ENCODE results near the gene MYH16.
"Not testable (repeated sequence)": the region's sequence is repeated elsewhere in the genome, so short reads cannot be mapped to it uniquely, and the experiment has no call there.

Gene MYH16

GRCh38 chr7:99257675-99258074 is 15.0 kb upstream of the MYH16 start:
- Histone ChIP-seq H3K4me2 (no peak overlapping the region), H3K27ac (no peak overlapping the region), H3K9ac (no peak overlapping the region), H3K27me3 (no peaks in the 10 kb centered on the region), H3K9me3 (no peaks in the 10 kb centered on the region), H3K4me1 (peaks cover 28% of the 10 kb centered on the region), H3K36me3 (no peaks in the 10 kb centered on the region), H4K20me1 (no peaks in the 10 kb centered on the region), H3K4me3 (no peak overlapping the region)
- TF ChIP-seq Cebpa-rat (IDR thresholded peaks at IDR 0.05) = no peak

DNA sequence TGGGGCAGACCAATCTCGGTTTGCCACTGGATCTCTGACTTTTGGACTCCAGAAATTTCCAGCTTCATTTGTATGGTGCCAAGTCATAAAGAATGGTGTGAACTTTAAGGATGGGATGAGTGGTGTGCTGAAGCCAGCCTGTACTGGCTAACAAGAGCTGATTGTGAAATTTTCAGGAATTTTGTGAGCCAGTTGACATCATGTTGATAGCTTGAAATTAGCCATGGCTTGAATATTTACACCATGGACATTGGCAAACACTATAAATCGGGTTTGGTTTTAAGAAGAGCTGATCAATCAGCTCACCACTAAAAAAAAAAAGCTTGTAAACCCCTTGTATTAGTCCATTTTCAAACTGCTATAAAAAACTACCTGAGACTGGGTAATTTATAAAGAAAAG is 14.1 kb upstream of the MYH16 start:
- no peaks in the 10 kb centered on the region for H3K36me3 ChIP-seq
- H3K9ac ChIP-seq = no peak overlapping the region
- H3K27ac ChIP-seq = no peak overlapping the region
- H3K27me3 ChIP-seq = no peaks in the 10 kb centered on the region
- H3K4me1 ChIP-seq = peaks cover 28% of the 10 kb centered on the region
- no peaks in the 10 kb centered on the region for H3K9me3 ChIP-seq
- no peaks in the 10 kb centered on the region for H4K20me1 ChIP-seq
- no peak overlapping the region for H3K4me3 ChIP-seq
- TF ChIP-seq Cebpa-rat (IDR thresholded peaks at IDR 0.05) = no peak
- no peak overlapping the region for H3K4me2 ChIP-seq

- no peaks in the 10 kb centered on the region for H3K36me3 ChIP-seq
- H3K27me3 ChIP-seq = no peaks in the 10 kb centered on the region
- no peak overlapping the region for H3K27ac ChIP-seq
- TF ChIP-seq Cebpa-rat (IDR thresholded peaks at IDR 0.05) = no peak
- H3K4me3 ChIP-seq = no peak overlapping the region
- no peak overlapping the region for H3K9ac ChIP-seq
- no peaks in the 10 kb centered on the region for H3K9me3 ChIP-seq
- no peak overlapping the region; the same call in 1 of the 2 replicates for H3K4me2 ChIP-seq
- H4K20me1 ChIP-seq = no peaks in the 10 kb centered on the region
- peaks cover 22% of the 10 kb centered on the region for H3K4me1 ChIP-seq
Measured at GRCh38 chr7:99260395-99260794, 12.2 kb upstream of the MYH16 start.

GRCh38 chr7:99261646-99262045 is 11.0 kb upstream of the MYH16 start:
- TF ChIP-seq Cebpa-rat (IDR thresholded peaks at IDR 0.05) = no peak
- Histone ChIP-seq H3K27ac (no peak overlapping the region), H3K4me3 (no peak overlapping the region), H3K36me3 (no peaks in the 10 kb centered on the region), H3K27me3 (no peaks in the 10 kb centered on the region), H3K4me2 (no peak overlapping the region), H3K9me3 (no peaks in the 10 kb centered on the region), H3K9ac (no peak overlapping the region), H4K20me1 (no peaks in the 10 kb centered on the region), H3K4me1 (peaks cover 9% of the 10 kb centered on the region)

- TF ChIP-seq Cebpa-rat (IDR thresholded peaks at IDR 0.05) = no peak
- H3K4me3 ChIP-seq = no peak overlapping the region
- peaks cover 35% of the 10 kb centered on the region for H3K4me1 ChIP-seq
- no peaks in the 10 kb centered on the region for H3K27me3 ChIP-seq
- no peak overlapping the region for H3K27ac ChIP-seq
- H3K36me3 ChIP-seq = no peaks in the 10 kb centered on the region
- H3K9ac ChIP-seq = no peak overlapping the region
- no peaks in the 10 kb centered on the region for H3K9me3 ChIP-seq
- H3K4me2 ChIP-seq = no peak overlapping the region
- no peaks in the 10 kb centered on the region for H4K20me1 ChIP-seq
Measured at GRCh38 chr7:99265848-99266480, 6.7 kb upstream of the MYH16 start.

GRCh38 chr7:99267481-99267840 is 5.2 kb upstream of the MYH16 start:
- H3K4me2 ChIP-seq = peak overlapping the region; percentile 81
- no peak overlapping the region for H3K4me3 ChIP-seq
- H3K9ac ChIP-seq = no peak overlapping the region
- H3K4me1 ChIP-seq = peaks cover 34% of the 10 kb centered on the region
- H3K27ac ChIP-seq = peak overlapping the region; percentile 25; the same call in 1 of the 2 replicates
- H3K36me3 ChIP-seq = no peaks in the 10 kb centered on the region
- no peaks in the 10 kb centered on the region for H3K9me3 ChIP-seq
- no peaks in the 10 kb centered on the region for H3K27me3 ChIP-seq
- no peaks in the 10 kb centered on the region for H4K20me1 ChIP-seq
- no peak for TF ChIP-seq Cebpa-rat (IDR thresholded peaks at IDR 0.05)

DNA sequence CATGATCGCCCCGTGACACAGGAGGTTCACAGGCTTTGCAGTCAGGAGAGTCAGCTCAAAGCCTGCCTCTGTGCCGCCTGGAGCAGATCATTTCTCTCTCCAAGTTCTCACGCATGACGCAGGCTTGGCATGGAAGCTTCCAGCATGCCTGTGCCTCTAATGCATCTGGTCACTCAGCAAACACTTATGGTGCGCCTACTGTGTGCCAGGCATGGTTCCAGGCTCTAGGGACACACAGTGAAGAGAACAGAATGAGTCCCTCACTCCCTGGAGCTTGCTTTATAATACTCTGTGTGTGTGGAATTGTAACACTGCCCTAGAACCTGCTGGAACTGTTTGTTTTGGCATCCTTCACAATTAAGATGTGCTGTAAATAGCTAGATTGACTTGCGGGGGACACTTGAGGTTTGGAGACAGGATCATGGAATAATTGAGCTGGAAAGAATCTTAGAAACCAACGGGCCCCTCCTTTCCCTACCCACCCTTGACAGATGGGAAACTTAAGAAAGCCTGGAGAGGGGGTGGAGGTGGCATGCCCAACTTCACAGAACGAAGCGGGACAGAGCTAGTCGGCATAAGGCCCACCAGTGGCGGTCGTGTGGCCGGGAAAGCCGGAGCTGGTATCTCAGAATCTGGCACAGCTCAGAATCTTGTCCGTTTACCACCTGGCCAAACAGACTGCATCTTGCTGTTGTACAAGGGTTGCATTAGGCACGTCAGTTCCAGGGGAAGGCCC is 4.6 kb upstream of the MYH16 start:
- Histone ChIP-seq H4K20me1 (no peaks in the 10 kb centered on the region), H3K4me2 (peak overlapping the region; percentile 81), H3K27me3 (no peaks in the 10 kb centered on the region), H3K9me3 (no peaks in the 10 kb centered on the region), H3K4me3 (no peak overlapping the region), H3K9ac (peak overlapping the region; percentile 20; the same call in 1 of the 2 replicates), H3K27ac (peak overlapping the region; percentile 25; the same call in 1 of the 2 replicates), H3K36me3 (no peaks in the 10 kb centered on the region), H3K4me1 (peaks cover 35% of the 10 kb centered on the region)
- no peak for TF ChIP-seq Cebpa-rat (IDR thresholded peaks at IDR 0.05)

GRCh38 chr7:99268577-99268908 is 4.1 kb upstream of the MYH16 start:
- Histone ChIP-seq H3K27me3 (no peaks in the 10 kb centered on the region), H3K27ac (peak overlapping the region; percentile 25; the same call in 1 of the 2 replicates), H3K9me3 (no peaks in the 10 kb centered on the region), H3K9ac (peak overlapping the region; percentile 20; the same call in 1 of the 2 replicates), H3K4me2 (peak overlapping the region; percentile 81), H3K4me1 (peaks cover 40% of the 10 kb centered on the region), H3K36me3 (no peaks in the 10 kb centered on the region), H4K20me1 (no peaks in the 10 kb centered on the region), H3K4me3 (no peak overlapping the region)
- TF ChIP-seq Cebpa-rat (IDR thresholded peaks at IDR 0.05) = no peak

GRCh38 chr7:99270702-99271101 is 1.9 kb upstream of the MYH16 start:
- TF ChIP-seq Cebpa-rat (IDR thresholded peaks at IDR 0.05) = no peak
- no peaks in the 10 kb centered on the region for H4K20me1 ChIP-seq

DNA sequence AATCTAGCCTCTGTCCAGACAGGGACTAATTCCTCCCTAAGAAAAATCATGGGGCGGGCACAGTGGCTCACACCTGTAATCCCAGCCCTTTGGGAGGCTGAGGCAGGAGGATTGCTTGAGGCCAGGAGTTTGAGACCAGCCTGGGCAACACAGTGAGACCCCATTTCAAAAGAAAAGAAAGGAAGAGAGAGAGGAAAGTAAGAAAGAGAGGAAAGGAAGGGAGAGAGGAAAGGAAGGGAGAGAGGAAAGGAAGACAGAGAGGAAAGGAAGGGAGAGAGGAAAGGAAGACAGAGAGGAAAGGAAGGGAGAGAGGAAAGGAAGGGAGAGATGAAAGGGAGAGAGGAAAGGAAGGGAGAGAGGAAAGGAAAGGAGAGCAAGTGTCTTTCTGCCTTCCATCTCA is 922 bp downstream of the MYH16 start:
- not testable (repeated sequence) for H3K9me3 ChIP-seq, H3K4me3 ChIP-seq, H4K20me1 ChIP-seq, H3K36me3 ChIP-seq, H3K27me3 ChIP-seq, H3K9ac ChIP-seq
- Histone ChIP-seq H3K4me2 (peak overlapping the region; percentile 59), H3K4me1 (peaks cover 59% of the 10 kb centered on the region), H3K27ac (peak overlapping the region; percentile 42)

More at GRCh38 chr7:99270702-99271101, 1.9 kb upstream of the MYH16 start:
- Histone ChIP-seq H3K4me3 (no peak overlapping the region), H3K4me1 (peaks cover 51% of the 10 kb centered on the region), H3K27ac (no peak overlapping the region), H3K9ac (no peak overlapping the region), H3K36me3 (no peaks in the 10 kb centered on the region), H3K9me3 (no peaks in the 10 kb centered on the region), H3K27me3 (no peaks in the 10 kb centered on the region), H3K4me2 (no peak overlapping the region)

DNA sequence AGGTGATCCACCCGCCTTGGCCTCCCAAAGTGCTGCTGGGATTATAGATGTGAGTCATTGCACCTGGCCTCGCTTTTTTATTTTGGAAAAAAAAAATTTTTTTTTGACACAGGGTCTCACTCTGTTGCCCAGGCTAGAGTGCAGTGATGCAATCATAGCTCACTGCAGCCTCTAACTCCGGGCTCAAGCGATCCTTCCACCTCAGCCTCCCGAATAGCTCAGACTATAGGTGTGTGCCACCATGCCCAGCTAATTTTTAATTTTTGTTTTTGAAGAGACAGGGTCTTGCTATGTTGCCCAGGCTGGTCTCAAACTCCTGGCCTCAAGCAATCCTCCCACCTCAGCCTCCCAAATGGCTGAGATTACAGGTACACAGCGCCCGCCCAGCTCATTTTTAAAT is 2.3 kb downstream of the MYH16 start:
- not testable (repeated sequence) for H3K4me3 ChIP-seq, H3K4me2 ChIP-seq, H3K36me3 ChIP-seq, H3K9ac ChIP-seq, H3K27me3 ChIP-seq, H3K9me3 ChIP-seq, H4K20me1 ChIP-seq, H3K27ac ChIP-seq
- H3K4me1 ChIP-seq = peaks cover 59% of the 10 kb centered on the region
